HepG2 (cell line): ENCODE data around the gene GCNT2. TPM values are rescaled to one million over a fixed set of nuclear protein-coding genes. Genes with fewer than 3 reads are reported as not detected.

ENCODE experiments used
- ARNTL ChIP-seq: sonication (generic); formaldehyde crosslinking; IDR thresholded peaks from 2 replicates; pipeline ENCODE4 v1.4.0; 2020; ENCODE audit warnings: mild to moderate bottlenecking, missing genetic modification reagents
- CREB1 ChIP-seq, 2 experiments: fragments of 450-650 bp in 1 of 2; IDR thresholded peaks; 2 replicates each; pipeline ENCODE4 v1.6.1; 2016 to 2017; ENCODE audit warnings: control low read depth in 1 of 2, mild to moderate bottlenecking in 1 of 2, missing compliant biosample characterization in 1 of 2, missing genetic modification characterization in 1 of 2
- HHEX ChIP-seq: IDR thresholded peaks from 2 replicates; pipeline ENCODE4 v1.6.1; 2016; ENCODE audit warnings: control low read depth
- KMT2B ChIP-seq: IDR thresholded peaks from 2 replicates; pipeline ENCODE4 v1.6.1; 2016; ENCODE audit warnings: missing genetic modification reagents, missing compliant biosample characterization
- MED8 ChIP-seq: sonication (generic); formaldehyde crosslinking; IDR thresholded peaks from 2 replicates; pipeline ENCODE4 v1.8.1; 2023; ENCODE audit warnings: mild to moderate bottlenecking, missing genetic modification reagents; ENCODE audit not compliant: insufficient replicate concordance
- NFRKB ChIP-seq: fragments of 450-650 bp; IDR thresholded peaks from 2 replicates; pipeline ENCODE4 v1.6.1; 2017
- NR2F2 ChIP-seq: IDR thresholded peaks from 2 replicates; pipeline ENCODE4 v1.6.1; 2012; ENCODE audit warnings: low read depth, inconsistent platforms, borderline replicate concordance
- POLR2AphosphoS2 ChIP-seq: IDR thresholded peaks from 2 replicates; pipeline ENCODE4 v1.6.1; 2011; ENCODE audit warnings: low read depth, low read length, improper control_type of control experiment
- PPARG ChIP-seq: conservative IDR thresholded peaks from 2 replicates; pipeline ENCODE4 v1.6.1; 2016; ENCODE audit warnings: missing biosample characterization, missing genetic modification reagents
- TGIF2 ChIP-seq: IDR thresholded peaks from 2 replicates; pipeline ENCODE4 v1.6.1; 2016; ENCODE audit warnings: control low read depth, missing compliant biosample characterization
- ZNF121 ChIP-seq: sonication (generic); formaldehyde crosslinking; IDR thresholded peaks from 2 replicates; pipeline ENCODE4 v1.5.0; 2020; ENCODE audit warnings: mild to moderate bottlenecking, missing genetic modification reagents
- ZNF207 ChIP-seq: fragments of 450-650 bp; IDR thresholded peaks from 2 replicates; pipeline ENCODE4 v1.6.1; 2016; ENCODE audit warnings: antibody characterized with exemption, borderline replicate concordance
- ZNF547 ChIP-seq: sonication (generic); formaldehyde crosslinking; IDR thresholded peaks from 2 replicates; pipeline ENCODE4 v1.5.1; 2020; ENCODE audit warnings: mild to moderate bottlenecking, missing genetic modification reagents
- ZNF563 ChIP-seq: sonication (generic); formaldehyde crosslinking; IDR thresholded peaks from 2 replicates; pipeline ENCODE4 v1.8.0; 2022; ENCODE audit warnings: mild to moderate bottlenecking, moderate library complexity, missing genetic modification reagents
- ZNF564 ChIP-seq: sonication (generic); formaldehyde crosslinking; IDR thresholded peaks from 2 replicates; pipeline ENCODE4 v1.8.1; 2023; ENCODE audit warnings: mild to moderate bottlenecking, missing genetic modification reagents
- ZNF629 ChIP-seq: sonication (generic); formaldehyde crosslinking; conservative IDR thresholded peaks from 2 replicates; pipeline ENCODE4 v1.5.0; 2020; ENCODE audit warnings: missing genetic modification reagents
- ZNF737 ChIP-seq: sonication (generic); formaldehyde crosslinking; IDR thresholded peaks from 2 replicates; pipeline ENCODE4 v1.5.0; 2020; ENCODE audit warnings: missing genetic modification reagents, mild to moderate bottlenecking, borderline replicate concordance
- ZNF792 ChIP-seq: IDR thresholded peaks from 2 replicates; pipeline ENCODE4 v1.6.1; 2016
- polyA plus RNA-seq, 8 experiments: library from polyadenylated mRNA; depleted of rRNA in 3 of 8; stranded (reverse) in 7 of 8; unstranded in 1 of 8; fragments of >200 nt; fragmentation: Illumina TruSeq in 4 of 8; extraction: Trizol in 4 of 8; gene quantifications; 2 replicates each; pipeline versions ENCODE4 v1.2.1 to v1.2.3, GENCODE V29; 2011 to 2016; ENCODE audit warnings: low read depth in 4 of 8, missing spikeins in 1 of 8, mixed read lengths in 1 of 8; ENCODE audit not compliant: insufficient read depth in 1 of 8
- total RNA-seq, 5 experiments: library from RNA; depleted of rRNA; stranded (reverse); fragments of >200 nt; fragmentation: Illumina TruSeq; extraction: Trizol; gene quantifications; 2 replicates each; pipeline ENCODE4 v1.2.3, GENCODE V29; 2016; ENCODE audit warnings: low read depth in 1 of 5
- TF ChIP-seq, protein P1 (sequence below): sonication (generic); formaldehyde crosslinking; IDR thresholded peaks from 2 replicates; pipeline ENCODE4 v1.9.0; 2021; ENCODE audit warnings: missing genetic modification reagents, mild to moderate bottlenecking, borderline replicate concordance
- TF ChIP-seq, protein P2 (sequence below): sonication (generic); formaldehyde crosslinking; IDR thresholded peaks from 2 replicates; pipeline ENCODE4 v1.8.0; 2022; ENCODE audit warnings: mild to moderate bottlenecking, missing genetic modification reagents, borderline replicate concordance
- TF ChIP-seq, protein P3 (sequence below): sonication (generic); formaldehyde crosslinking; IDR thresholded peaks from 2 replicates; pipeline ENCODE4 v1.9.0; 2022; ENCODE audit warnings: missing genetic modification reagents, mild to moderate bottlenecking, borderline replicate concordance
- TF ChIP-seq, protein P4 (sequence below): sonication (generic); formaldehyde crosslinking; IDR thresholded peaks from 2 replicates; pipeline ENCODE4 v1.5.0; 2020; ENCODE audit warnings: mild to moderate bottlenecking, missing genetic modification reagents
- TF ChIP-seq, protein P5 (sequence below): sonication (generic); formaldehyde crosslinking; IDR thresholded peaks from 2 replicates; pipeline ENCODE4 v1.4.0; 2020; ENCODE audit warnings: mild to moderate bottlenecking, missing genetic modification reagents

Gene GCNT2
- total and polyA plus RNA-seq, 2 of the 13 experiments (the other 11 are each of a cell fraction or from before 2014, with no cell fraction given) = 11.8 to 31.9 TPM

DNA sequence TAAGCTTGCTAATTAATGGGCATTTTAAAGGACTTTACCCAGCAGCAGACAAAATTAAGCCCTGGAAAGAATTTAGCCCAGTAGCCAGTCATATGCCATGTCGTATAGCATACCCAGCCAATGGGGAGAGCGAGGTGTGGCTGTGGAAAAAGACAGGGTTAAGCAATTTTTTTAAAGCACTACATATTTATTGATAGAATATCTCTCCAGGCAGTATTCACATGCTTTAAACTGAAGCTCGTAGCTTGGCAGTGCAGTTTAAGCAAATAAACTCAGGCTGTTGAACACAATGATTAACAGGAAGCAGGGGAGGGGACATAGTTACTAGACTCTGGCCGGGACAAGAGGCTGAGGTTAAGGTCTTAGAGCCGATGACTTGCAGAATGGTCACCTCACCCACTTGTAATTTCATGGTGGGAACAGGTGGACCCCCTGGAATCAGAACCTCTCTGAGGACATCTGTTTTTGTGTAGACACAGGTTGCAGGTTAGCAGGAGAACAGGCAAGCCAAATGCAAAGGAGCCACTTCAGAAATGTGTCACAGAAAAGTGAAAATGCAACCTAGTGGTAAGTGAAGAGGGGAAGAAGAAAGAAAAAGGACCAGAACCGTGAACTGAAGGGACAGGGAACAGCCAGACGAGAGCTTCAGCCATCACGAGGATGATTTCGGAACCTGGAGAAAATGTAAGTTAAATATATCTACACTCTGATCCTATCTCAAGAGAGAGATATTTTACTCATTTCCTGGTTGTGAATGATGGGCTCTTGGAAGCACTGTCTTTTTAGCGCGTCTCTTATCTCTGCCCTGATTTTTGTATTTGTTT is 7.2 kb downstream of the GCNT2 start (continued):
- no peak for TF ChIP-seq ARNTL (CRISPR knock-in tag)
- peak; percentile 55; the same call in 1 of the 2 replicates for TF ChIP-seq PPARG (CRISPR knock-in tag)
- TF ChIP-seq ZNF547 = no peak
- TF ChIP-seq, protein P1, sequence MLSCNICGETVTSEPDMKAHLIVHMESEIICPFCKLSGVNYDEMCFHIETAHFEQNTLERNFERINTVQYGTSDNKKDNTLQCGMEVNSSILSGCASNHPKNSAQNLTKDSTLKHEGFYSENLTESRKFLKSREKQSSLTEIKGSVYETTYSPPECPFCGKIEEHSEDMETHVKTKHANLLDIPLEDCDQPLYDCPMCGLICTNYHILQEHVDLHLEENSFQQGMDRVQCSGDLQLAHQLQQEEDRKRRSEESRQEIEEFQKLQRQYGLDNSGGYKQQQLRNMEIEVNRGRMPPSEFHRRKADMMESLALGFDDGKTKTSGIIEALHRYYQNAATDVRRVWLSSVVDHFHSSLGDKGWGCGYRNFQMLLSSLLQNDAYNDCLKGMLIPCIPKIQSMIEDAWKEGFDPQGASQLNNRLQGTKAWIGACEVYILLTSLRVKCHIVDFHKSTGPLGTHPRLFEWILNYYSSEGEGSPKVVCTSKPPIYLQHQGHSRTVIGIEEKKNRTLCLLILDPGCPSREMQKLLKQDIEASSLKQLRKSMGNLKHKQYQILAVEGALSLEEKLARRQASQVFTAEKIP (CRISPR knock-in tag) = no peak
- TF ChIP-seq, protein P2, sequence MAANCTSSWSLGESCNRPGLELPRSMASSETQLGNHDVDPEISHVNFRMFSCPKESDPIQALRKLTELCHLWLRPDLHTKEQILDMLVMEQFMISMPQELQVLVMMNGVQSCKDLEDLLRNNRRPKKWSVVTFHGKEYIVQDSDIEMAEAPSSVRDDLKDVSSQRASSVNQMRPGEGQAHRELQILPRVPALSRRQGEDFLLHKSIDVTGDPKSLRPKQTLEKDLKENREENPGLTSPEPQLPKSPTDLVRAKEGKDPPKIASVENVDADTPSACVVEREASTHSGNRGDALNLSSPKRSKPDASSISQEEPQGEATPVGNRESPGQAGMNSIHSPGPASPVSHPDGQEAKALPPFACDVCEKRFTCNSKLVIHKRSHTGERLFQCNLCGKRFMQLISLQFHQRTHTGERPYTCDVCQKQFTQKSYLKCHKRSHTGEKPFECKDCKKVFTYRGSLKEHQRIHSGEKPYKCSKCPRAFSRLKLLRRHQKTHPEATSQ (CRISPR knock-in tag) = no peak
- no peak for TF ChIP-seq ZNF737 (CRISPR knock-in tag)
- no peak for TF ChIP-seq HHEX
- no peak for TF ChIP-seq ZNF563
- peak; percentile 76 for TF ChIP-seq ZNF792 (CRISPR knock-in tag)
- TF ChIP-seq TGIF2 (CRISPR knock-in tag) = no peak; the same call in 1 of the 2 replicates
- peak; percentile 61; the same call in 1 of the 2 replicates for TF ChIP-seq ZNF121
- 0 out of 2 replicates have a peak, but pooled peaks have one; percentile 50 for TF ChIP-seq POLR2AphosphoS2
- no peak for TF ChIP-seq ZNF564 (CRISPR knock-in tag)
- TF ChIP-seq, protein P3, sequence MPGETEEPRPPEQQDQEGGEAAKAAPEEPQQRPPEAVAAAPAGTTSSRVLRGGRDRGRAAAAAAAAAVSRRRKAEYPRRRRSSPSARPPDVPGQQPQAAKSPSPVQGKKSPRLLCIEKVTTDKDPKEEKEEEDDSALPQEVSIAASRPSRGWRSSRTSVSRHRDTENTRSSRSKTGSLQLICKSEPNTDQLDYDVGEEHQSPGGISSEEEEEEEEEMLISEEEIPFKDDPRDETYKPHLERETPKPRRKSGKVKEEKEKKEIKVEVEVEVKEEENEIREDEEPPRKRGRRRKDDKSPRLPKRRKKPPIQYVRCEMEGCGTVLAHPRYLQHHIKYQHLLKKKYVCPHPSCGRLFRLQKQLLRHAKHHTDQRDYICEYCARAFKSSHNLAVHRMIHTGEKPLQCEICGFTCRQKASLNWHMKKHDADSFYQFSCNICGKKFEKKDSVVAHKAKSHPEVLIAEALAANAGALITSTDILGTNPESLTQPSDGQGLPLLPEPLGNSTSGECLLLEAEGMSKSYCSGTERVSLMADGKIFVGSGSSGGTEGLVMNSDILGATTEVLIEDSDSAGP (CRISPR knock-in tag) = peak; percentile 34; the same call in 1 of the 2 replicates
- no peak for TF ChIP-seq NFRKB
- TF ChIP-seq KMT2B (CRISPR knock-in tag) = no peak
- 0 out of 2 replicates have a peak, but pooled peaks have one; percentile 29 for TF ChIP-seq NR2F2
- TF ChIP-seq ZNF207 = no peak
- TF ChIP-seq ZNF629 (CRISPR knock-in tag) = 0 out of 2 replicates have a peak, but pooled peaks have one; percentile 5
- TF ChIP-seq CREB1 (IDR thresholded peaks at IDR 0.05) = no peak
- peak; percentile 74 for TF ChIP-seq CREB1 (CRISPR knock-in tag; IDR thresholded peaks at IDR 0.05)
- peak; percentile 23 for TF ChIP-seq MED8 (CRISPR knock-in tag)
- TF ChIP-seq, protein P4, sequence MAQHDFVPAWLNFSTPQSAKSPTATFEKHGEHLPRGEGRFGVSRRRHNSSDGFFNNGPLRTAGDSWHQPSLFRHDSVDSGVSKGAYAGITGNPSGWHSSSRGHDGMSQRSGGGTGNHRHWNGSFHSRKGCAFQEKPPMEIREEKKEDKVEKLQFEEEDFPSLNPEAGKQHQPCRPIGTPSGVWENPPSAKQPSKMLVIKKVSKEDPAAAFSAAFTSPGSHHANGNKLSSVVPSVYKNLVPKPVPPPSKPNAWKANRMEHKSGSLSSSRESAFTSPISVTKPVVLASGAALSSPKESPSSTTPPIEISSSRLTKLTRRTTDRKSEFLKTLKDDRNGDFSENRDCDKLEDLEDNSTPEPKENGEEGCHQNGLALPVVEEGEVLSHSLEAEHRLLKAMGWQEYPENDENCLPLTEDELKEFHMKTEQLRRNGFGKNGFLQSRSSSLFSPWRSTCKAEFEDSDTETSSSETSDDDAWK (CRISPR knock-in tag) = no peak
- TF ChIP-seq, protein P5, sequence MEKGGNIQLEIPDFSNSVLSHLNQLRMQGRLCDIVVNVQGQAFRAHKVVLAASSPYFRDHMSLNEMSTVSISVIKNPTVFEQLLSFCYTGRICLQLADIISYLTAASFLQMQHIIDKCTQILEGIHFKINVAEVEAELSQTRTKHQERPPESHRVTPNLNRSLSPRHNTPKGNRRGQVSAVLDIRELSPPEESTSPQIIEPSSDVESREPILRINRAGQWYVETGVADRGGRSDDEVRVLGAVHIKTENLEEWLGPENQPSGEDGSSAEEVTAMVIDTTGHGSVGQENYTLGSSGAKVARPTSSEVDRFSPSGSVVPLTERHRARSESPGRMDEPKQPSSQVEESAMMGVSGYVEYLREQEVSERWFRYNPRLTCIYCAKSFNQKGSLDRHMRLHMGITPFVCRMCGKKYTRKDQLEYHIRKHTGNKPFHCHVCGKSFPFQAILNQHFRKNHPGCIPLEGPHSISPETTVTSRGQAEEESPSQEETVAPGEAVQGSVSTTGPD (CRISPR knock-in tag) = no peak
